Bone marrow (tissue), 2 donors: ENCODE measurements around the gene SMC4.

ENCODE experiments used
- DNase-seq, 2 donors: peaks; one replicate each; lab custom pipeline; 2025; lab: John Stamatoyannopoulos, UW

Gene SMC4

GRCh38 chr3:160475884-160476283 is 76.4 kb downstream of the SMC4 start:
- DNase-seq: no peak

GRCh38 chr3:160477750-160478149 is 78.3 kb downstream of the SMC4 start:
- no peak for DNase-seq

GRCh38 chr3:160478338-160478737 is 78.9 kb downstream of the SMC4 start:
- DNase-seq: no peak

DNA sequence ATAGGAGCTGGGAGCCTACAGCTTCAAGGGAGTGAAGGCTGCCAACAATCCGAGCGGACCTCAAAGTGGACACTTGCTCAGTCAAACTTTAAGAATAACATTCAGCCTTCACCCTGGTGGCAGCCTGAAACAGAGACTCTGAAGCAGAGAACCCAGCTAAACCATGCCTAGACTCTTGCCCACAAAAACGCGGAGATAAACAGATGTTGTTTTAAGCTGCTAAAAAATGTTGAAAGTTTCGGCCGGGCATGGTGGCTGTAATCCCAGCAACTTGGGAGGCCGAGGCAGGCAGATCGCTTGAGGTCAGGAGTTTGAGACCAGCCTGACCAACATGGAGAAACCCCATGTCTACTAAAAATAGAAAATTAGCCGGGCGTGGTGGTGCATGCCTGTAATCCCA is 79.9 kb downstream of the SMC4 start:
- DNase-seq: no peak

DNA sequence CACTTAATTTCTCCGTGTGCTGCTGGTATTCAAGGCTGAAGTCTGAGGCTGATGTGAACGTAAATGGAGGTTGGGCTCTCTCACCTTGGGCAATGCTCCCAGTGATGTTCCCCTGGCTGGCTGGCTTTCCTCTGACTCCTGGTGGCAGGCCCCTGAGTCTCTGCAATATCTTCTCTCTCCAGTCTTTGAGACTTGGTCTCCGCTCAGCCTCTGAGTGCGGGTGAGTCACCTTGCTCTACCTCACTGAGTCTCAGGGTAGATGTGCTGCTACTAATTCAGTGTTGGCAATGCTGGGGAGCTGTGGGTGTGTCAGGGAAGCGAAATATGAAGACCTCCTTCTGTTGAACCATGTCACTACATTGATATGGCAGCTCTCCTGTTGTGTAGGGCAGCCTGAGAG is 81.5 kb downstream of the SMC4 start:
- DNase-seq: no peak

- no peak for DNase-seq
These were observed 82.4 kb downstream of the SMC4 start for GRCh38 chr3:160481856-160482255.

GRCh38 chr3:160482796-160483195 is 83.3 kb downstream of the SMC4 start:
- DNase-seq: no peak
